Activated T-cell treated with anti-CD3 and anti-CD28 coated beads, Interleukin-2, amount 50 U/mL, for 24 hours (primary cell): ENCODE data around the gene EIF4EBP2.

Experiments used
- DNase-seq: peaks from one replicate; pipeline ENCODE4 v3.0.0-alpha.2; 2020
- H3K27ac Mint-ChIP-seq: 2 replicates; pipeline ENCODE4 v1.8.0; 2020; ENCODE audit warnings: mild to moderate bottlenecking, mixed read lengths
- H3K27me3 Mint-ChIP-seq: 2 replicates; pipeline ENCODE4 v1.8.0; 2020; ENCODE audit warnings: mixed read lengths
- H3K36me3 Mint-ChIP-seq: 2 replicates; pipeline ENCODE4 v1.8.0; 2020; ENCODE audit warnings: low read depth, mixed read lengths
- H3K4me1 Mint-ChIP-seq: 2 replicates; pipeline ENCODE4 v1.8.0; 2020; ENCODE audit warnings: low read depth, mixed read lengths
- H3K4me3 Mint-ChIP-seq: 2 replicates; pipeline ENCODE4 v1.8.0; 2020; ENCODE audit warnings: mild to moderate bottlenecking, moderate library complexity, mixed read lengths
- H3K9me3 Mint-ChIP-seq: 2 replicates; pipeline ENCODE4 v1.8.0; 2020; ENCODE audit warnings: mixed read lengths

Gene EIF4EBP2

GRCh38 chr10:70404787-70405036 is 767 bp downstream of the EIF4EBP2 start:
- Mint-ChIP-seq H3K27me3 (no peaks in the 10 kb centered on the region), H3K27ac (peak overlapping the region; percentile 90), H3K4me3 (peak overlapping the region; percentile 90), H3K4me1 (peaks cover 49% of the 10 kb centered on the region), H3K9me3 (no peaks in the 10 kb centered on the region), H3K36me3 (peaks cover 37% of the 10 kb centered on the region)
- DNase-seq: no peak

GRCh38 chr10:70405037-70405824 is 1.3 kb downstream of the EIF4EBP2 start:
- Mint-ChIP-seq H3K4me1 (peaks cover 52% of the 10 kb centered on the region), H3K36me3 (peaks cover 41% of the 10 kb centered on the region), H3K27ac (peak overlapping the region; percentile 90), H3K9me3 (no peaks in the 10 kb centered on the region), H3K27me3 (no peaks in the 10 kb centered on the region), H3K4me3 (peak overlapping the region; percentile 90)
- peak; percentile 40 for DNase-seq

- Mint-ChIP-seq H3K36me3 (peaks cover 59% of the 10 kb centered on the region), H3K27ac (no peak overlapping the region), H3K4me3 (no peak overlapping the region), H3K4me1 (peaks cover 68% of the 10 kb centered on the region), H3K9me3 (no peaks in the 10 kb centered on the region), H3K27me3 (no peaks in the 10 kb centered on the region)
- no peak for DNase-seq
These were observed 5.8 kb downstream of the EIF4EBP2 start for GRCh38 chr10:70409772-70410171.

- no peaks in the 10 kb centered on the region for H3K9me3 Mint-ChIP-seq
- H3K36me3 Mint-ChIP-seq: peaks cover 59% of the 10 kb centered on the region
- no peaks in the 10 kb centered on the region for H3K27me3 Mint-ChIP-seq
- DNase-seq: no peak
- H3K27ac Mint-ChIP-seq: peak overlapping the region; percentile 35
- no peak overlapping the region for H3K4me3 Mint-ChIP-seq
- H3K4me1 Mint-ChIP-seq: peaks cover 67% of the 10 kb centered on the region
These were observed 6.7 kb downstream of the EIF4EBP2 start for GRCh38 chr10:70410608-70411007.

GRCh38 chr10:70412356-70412755 is 8.4 kb downstream of the EIF4EBP2 start:
- no peaks in the 10 kb centered on the region for H3K27me3 Mint-ChIP-seq
- H3K9me3 Mint-ChIP-seq: no peaks in the 10 kb centered on the region
- H3K27ac Mint-ChIP-seq: peak overlapping the region; percentile 40
- peaks cover 52% of the 10 kb centered on the region for H3K36me3 Mint-ChIP-seq
- DNase-seq: no peak
- H3K4me1 Mint-ChIP-seq: peaks cover 69% of the 10 kb centered on the region
- no peak overlapping the region for H3K4me3 Mint-ChIP-seq

GRCh38 chr10:70417568-70417967 is 13.6 kb downstream of the EIF4EBP2 start:
- peaks cover 54% of the 10 kb centered on the region for H3K36me3 Mint-ChIP-seq
- H3K9me3 Mint-ChIP-seq: no peaks in the 10 kb centered on the region

GRCh38 chr10:70418229-70418628 is 14.3 kb downstream of the EIF4EBP2 start:
- Mint-ChIP-seq H3K27ac (peak overlapping the region; percentile 85), H3K9me3 (no peaks in the 10 kb centered on the region), H3K4me1 (peaks cover 38% of the 10 kb centered on the region), H3K36me3 (peaks cover 60% of the 10 kb centered on the region), H3K4me3 (no peak overlapping the region), H3K27me3 (no peaks in the 10 kb centered on the region)
- no peak for DNase-seq

More at GRCh38 chr10:70417568-70417967, 13.6 kb downstream of the EIF4EBP2 start:
- Mint-ChIP-seq H3K27me3 (no peaks in the 10 kb centered on the region), H3K4me3 (no peak overlapping the region), H3K4me1 (peaks cover 42% of the 10 kb centered on the region), H3K27ac (peak overlapping the region; percentile 85)
- no peak for DNase-seq

- Mint-ChIP-seq H3K36me3 (peaks cover 63% of the 10 kb centered on the region), H3K27me3 (no peaks in the 10 kb centered on the region), H3K4me1 (peaks cover 37% of the 10 kb centered on the region), H3K27ac (peak overlapping the region; percentile 45), H3K9me3 (no peaks in the 10 kb centered on the region), H3K4me3 (no peak overlapping the region)
- DNase-seq: no peak
These were observed 14.8 kb downstream of the EIF4EBP2 start for GRCh38 chr10:70418713-70419112.

GRCh38 chr10:70424320-70424719 is 20.4 kb downstream of the EIF4EBP2 start:
- no peaks in the 10 kb centered on the region for H3K9me3 Mint-ChIP-seq

GRCh38 chr10:70425096-70425495 is 21.2 kb downstream of the EIF4EBP2 start:
- no peaks in the 10 kb centered on the region for H3K9me3 Mint-ChIP-seq
- H3K36me3 Mint-ChIP-seq: peaks cover 93% of the 10 kb centered on the region
- H3K27ac Mint-ChIP-seq: no peak overlapping the region
- H3K27me3 Mint-ChIP-seq: no peaks in the 10 kb centered on the region
- peaks cover 4% of the 10 kb centered on the region for H3K4me1 Mint-ChIP-seq
- no peak for DNase-seq
- H3K4me3 Mint-ChIP-seq: no peak overlapping the region

More at GRCh38 chr10:70424320-70424719, 20.4 kb downstream of the EIF4EBP2 start:
- Mint-ChIP-seq H3K27ac (peak overlapping the region; percentile 26), H3K4me3 (no peak overlapping the region), H3K36me3 (peaks cover 95% of the 10 kb centered on the region), H3K4me1 (peaks cover 4% of the 10 kb centered on the region), H3K27me3 (no peaks in the 10 kb centered on the region)
- no peak for DNase-seq

GRCh38 chr10:70426823-70427222 is 22.9 kb downstream of the EIF4EBP2 start:
- no peaks in the 10 kb centered on the region for H3K27me3 Mint-ChIP-seq
- no peak overlapping the region for H3K4me3 Mint-ChIP-seq
- no peak for DNase-seq
- peaks cover 13% of the 10 kb centered on the region for H3K4me1 Mint-ChIP-seq
- H3K36me3 Mint-ChIP-seq: peaks cover 78% of the 10 kb centered on the region
- H3K9me3 Mint-ChIP-seq: no peaks in the 10 kb centered on the region
- H3K27ac Mint-ChIP-seq: peak overlapping the region; percentile 17

GRCh38 chr10:70430493-70431445 is 26.8 kb downstream of the EIF4EBP2 start:
- no peak for DNase-seq
- Mint-ChIP-seq H3K9me3 (no peaks in the 10 kb centered on the region), H3K36me3 (peaks cover 39% of the 10 kb centered on the region), H3K27me3 (no peaks in the 10 kb centered on the region), H3K4me1 (peaks cover 29% of the 10 kb centered on the region), H3K27ac (no peak overlapping the region), H3K4me3 (no peak overlapping the region)

- Mint-ChIP-seq H3K36me3 (peaks cover 28% of the 10 kb centered on the region), H3K9me3 (no peaks in the 10 kb centered on the region), H3K27ac (no peak overlapping the region), H3K4me1 (peaks cover 29% of the 10 kb centered on the region), H3K4me3 (no peak overlapping the region), H3K27me3 (no peaks in the 10 kb centered on the region)
- DNase-seq: no peak
These were observed 28.2 kb downstream of the EIF4EBP2 start for GRCh38 chr10:70432101-70432500.

GRCh38 chr10:70432561-70433263 is 28.8 kb downstream of the EIF4EBP2 start:
- DNase-seq: no peak
- Mint-ChIP-seq H3K36me3 (peaks cover 22% of the 10 kb centered on the region), H3K27ac (no peak overlapping the region), H3K4me3 (no peak overlapping the region), H3K9me3 (no peaks in the 10 kb centered on the region), H3K27me3 (no peaks in the 10 kb centered on the region), H3K4me1 (peaks cover 29% of the 10 kb centered on the region)
